NCI-H460 (cell line): ENCODE results near the gene BBS4. TPM values are rescaled to one million over a fixed set of nuclear protein-coding genes. Genes with fewer than 3 reads are reported as not detected.
"Not testable (repeated sequence)": the region's sequence is repeated elsewhere in the genome, so short reads cannot be mapped to it uniquely, and the experiment has no call there.

Experiments
- DNase-seq: peaks from one replicate; pipeline ENCODE4 v3.0.0-alpha.2; 2016; ENCODE audit warnings: low read depth; ENCODE audit errors: extremely low read depth
- total RNA-seq: library from RNA; depleted of rRNA; stranded (reverse); fragments of >200 nt; shearing (Covaris generic); gene quantifications from 2 replicates; pipeline ENCODE4 v1.2.3, GENCODE V29; 2014

Gene BBS4
- total RNA-seq, 1 experiment from 2014 or later: 24.8 TPM

DNA sequence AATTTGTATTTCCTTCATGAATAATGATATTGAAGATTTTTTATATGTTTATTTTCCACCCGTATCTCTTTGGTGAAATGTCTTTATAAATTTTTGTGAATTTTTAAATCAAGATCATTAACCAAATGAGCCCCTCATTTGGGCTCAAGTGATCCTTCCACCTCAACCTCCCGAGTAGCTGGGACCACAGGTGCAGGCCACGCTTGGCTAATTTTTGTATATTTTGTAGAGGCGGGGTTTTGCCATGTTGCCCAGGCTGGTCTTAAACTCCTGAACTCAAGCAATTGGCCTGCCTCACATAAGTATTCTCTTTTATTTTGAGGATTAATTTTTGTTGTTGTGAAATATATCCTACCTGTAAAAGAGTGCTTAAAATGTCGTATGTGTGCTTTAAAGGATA is 4.9 kb downstream of the BBS4 start:
- no peak for DNase-seq

GRCh38 chr15:72698938-72699337 is 12.9 kb downstream of the BBS4 start:
- no peak for DNase-seq

GRCh38 chr15:72700076-72700475 is 14.1 kb downstream of the BBS4 start:
- DNase-seq: no peak

DNA sequence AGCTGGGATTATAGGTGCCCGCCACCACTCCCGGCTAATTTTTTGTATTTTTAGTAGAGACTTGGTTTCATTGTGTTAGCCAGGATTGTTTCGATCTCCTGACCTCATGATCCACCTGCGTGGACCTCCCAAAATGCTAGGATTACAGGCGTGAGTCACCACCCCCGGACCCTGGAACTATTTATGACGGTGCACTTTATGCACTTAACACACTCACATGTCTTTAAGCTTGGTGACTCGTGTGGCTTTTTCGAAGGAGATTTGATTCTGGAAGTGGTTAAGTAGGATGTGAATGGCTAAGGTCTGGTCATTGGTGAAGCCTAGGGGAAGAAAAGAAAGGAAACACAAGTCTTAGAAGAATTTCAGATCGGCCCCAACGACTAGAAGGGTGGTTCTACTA is 20.3 kb downstream of the BBS4 start:
- no peak for DNase-seq

DNA sequence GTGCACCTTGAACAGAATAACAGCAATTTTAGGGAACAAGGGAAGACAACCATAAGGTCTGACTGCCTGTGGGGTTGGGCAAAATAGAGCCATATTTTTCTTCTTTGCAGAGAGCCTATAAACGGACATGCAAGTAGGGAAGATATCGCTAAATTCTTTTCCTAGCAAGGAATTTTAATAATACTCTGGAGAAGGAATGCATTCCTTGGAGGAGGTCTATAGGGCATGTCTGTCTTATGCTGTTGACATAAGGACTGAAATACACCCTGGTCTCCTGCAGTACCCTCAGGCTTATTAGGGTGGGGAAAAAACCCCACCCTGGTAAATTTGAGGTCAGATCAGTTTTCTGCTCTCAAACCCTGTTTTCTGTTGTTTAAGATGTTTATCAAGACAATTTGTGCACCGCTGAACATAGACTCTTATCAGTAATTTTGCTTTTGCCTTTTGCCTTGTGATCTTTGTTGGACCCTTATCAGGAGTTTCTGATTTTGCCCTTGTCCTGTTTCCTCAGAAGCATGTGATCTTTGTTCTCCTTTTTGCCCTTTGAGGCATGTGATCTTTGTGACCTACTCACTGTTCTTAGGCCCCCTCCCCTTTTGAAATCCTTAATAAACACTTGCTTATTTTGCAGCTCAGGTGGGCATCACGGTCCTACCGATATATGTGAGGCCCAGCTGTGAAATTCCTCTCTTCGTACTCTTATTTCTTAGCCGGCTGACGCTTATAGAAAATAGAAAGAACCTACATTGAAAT is 22.7 kb downstream of the BBS4 start:
- not testable (repeated sequence) for DNase-seq

DNA sequence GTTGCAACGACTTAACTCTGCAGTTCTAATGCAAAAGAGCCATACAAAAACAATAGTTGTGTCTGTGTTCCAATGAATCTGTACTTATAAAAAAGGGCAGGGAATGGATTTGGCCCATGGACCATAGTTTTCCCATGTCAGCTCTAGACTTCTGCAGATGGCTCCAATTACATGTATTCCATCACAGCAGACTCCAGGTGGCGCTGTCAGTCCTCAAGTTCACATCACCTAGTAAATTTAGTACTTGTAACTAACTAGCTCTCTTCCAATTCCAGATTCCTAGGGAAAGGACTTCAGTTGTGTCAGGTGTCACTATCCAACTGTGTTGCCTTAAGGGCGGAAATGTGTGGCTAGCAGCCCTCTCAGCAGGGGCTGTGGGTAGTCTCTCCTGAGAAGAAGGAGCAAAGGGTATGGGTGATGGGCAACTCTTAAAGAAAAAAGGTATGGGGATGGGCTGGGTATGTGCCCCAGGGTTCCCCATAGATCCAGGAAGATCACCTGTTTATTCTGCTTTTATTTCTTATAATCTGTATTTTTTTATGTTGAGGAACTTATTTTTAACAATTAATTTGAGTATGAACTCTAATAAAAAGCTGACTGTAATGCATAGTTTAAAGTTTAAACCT is 36.2 kb downstream of the BBS4 start:
- DNase-seq: peak; percentile 52

- DNase-seq: no peak
Measured at GRCh38 chr15:72724028-72724427, 38.0 kb downstream of the BBS4 start.

DNA sequence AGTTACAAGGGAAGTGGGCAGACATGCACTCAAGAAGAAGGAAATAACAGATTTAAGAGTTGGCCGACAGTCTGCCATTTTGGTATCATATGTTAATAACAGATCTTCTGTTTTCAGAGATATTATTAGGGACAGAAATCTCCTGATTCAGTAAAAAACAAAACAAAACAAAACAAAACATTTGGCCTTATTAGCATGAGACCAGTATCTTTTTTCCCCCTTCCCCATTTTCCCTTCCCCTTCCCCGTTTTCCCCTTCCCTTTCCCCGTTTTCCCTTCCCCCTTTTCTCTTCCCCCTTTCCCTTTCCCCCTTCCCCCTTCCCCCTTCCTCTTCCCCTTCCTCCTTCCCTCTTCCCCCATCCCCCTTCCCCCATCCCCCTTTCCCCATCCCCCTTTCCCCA is 39.4 kb downstream of the BBS4 start:
- DNase-seq: no peak

- not testable (repeated sequence) for DNase-seq
Measured at GRCh38 chr15:72725851-72726250, 39.8 kb downstream of the BBS4 start.

DNA sequence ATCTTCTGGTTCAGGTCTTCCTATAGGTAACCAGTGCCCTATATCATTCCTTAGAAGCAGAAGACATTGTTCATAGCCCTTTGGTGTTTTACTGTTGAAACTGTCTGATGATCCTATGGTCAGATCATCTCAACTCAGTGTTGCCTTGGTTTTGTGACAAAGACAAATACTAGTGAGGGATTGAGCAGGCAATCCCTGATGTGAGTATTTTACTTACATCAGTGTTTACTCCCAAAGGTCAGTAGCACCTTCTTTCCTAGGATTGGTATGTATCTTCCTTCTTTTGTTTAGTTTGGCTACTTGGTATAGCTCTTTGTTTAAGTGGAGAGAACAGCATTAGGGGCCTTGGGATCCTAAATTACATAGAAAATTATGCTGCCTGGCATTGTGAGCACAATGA is 41.1 kb downstream of the BBS4 start:
- DNase-seq: no peak

DNA sequence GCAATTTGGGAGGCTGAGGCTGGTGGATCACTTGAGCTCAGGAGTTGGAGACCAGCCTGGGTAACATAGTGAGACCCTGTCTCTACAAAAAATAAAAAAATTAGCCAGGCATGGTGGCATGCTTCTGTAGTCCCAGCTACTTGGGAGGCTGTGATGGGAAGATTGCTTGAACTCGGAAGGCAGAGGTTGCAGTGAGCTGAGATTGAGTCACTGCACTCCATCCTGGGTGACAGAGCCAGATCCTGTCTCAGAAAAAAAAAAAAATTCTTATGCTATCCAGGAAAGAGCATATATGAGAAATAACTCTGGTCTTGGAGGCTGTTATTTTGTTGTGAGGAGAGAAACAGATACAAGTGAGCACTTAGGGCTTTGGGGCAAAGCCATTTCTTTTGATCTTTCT is 42.2 kb downstream of the BBS4 start:
- not testable (repeated sequence) for DNase-seq

- no peak for DNase-seq
Measured at GRCh38 chr15:72728821-72729220, 42.8 kb downstream of the BBS4 start.

DNA sequence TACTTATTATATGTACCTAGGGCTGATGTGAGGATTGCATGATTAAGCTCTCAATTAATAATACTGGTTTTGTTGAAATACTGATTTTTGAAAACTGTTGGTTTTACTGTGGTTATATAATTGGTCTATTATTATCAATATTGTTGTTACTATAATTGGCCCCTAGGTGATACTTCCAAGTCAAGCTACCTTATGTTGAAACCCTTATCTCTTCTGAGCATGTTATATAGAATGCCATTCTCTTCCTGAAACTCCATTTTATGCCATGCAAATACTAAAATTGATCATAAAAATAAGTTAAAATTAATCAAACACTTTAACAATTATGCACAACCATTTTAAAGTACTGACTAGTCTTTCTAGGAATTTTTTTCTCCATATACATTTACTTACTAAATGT is 46.1 kb downstream of the BBS4 start:
- DNase-seq: no peak

DNA sequence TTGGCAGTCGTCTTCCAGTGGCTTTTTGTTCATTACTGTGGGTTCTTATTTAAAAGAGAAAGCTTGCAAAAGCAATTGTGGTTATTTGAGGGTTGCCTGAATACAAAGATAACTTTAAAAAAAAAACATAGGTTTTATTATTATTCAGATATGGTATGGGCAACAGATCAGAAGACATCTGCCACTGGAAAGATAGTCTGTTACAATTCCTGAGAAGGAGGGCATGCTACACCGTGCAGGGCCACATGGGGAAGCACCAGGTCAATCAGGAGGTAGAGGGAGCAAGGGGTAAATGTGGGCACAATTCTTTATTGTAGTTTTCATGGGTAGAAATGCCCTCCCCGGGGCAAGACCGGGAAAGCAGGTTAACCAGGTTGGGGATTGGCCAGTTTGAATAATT is 46.5 kb downstream of the BBS4 start:
- no peak for DNase-seq

DNA sequence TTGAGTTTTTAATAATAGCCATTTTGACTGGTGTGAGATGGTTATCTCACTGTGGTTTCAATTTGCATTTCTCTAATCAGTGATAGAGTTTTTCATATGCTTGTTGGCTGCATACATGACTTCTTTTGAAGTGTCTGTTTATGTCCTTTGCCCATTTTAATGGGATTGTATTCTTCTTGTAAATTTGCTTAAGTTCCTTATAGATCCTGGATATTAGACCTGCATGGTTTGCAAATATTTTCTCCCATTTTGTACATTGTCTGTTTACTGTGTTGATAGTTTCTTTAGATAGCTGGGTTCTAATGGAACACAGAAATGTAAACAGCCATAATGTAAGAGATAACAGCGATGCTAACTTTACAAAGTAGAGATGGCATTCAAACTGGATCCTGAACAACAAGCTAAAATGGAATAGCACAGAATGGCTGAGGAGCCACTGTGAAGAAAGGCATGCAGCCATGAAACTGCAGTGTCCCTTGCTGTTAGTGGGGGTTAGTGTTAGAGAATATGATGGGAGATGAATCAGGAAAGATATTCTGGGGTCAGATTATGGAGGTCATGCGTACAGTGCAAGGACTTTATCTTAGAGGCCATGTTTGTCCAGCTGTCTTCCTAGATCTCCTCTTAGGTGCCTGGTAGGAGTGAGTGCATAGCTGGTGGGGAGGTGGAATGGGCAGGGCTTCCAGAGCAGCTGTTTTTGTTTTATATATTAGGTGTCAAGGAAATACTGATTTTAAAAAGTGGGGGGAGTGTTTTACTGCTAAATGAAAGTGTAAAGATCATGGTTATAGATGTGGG is 48.1 kb downstream of the BBS4 start:
- DNase-seq: no peak

DNA sequence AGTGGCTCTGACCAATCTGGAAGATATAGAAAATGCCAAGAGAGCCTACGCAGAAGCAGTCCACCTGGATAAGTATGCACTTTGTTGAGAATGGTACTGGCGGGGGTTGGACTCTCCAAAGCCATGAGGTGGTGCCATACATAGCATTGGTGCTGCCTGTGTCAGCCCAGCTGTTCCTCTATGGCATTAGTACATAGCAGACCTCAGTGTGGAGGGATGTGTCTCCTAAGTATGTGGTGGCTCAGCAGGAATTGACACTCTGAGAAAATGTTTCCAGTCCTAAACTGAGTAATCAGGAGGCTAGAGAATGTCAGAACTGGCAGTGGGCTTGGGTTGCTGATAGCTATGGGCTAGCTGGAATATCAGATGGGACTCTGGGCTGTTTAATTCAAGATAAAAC is 49.1 kb downstream of the BBS4 start:
- DNase-seq: no peak

- DNase-seq: no peak
Measured at GRCh38 chr15:72737061-72737460, 51.1 kb downstream of the BBS4 start.

DNA sequence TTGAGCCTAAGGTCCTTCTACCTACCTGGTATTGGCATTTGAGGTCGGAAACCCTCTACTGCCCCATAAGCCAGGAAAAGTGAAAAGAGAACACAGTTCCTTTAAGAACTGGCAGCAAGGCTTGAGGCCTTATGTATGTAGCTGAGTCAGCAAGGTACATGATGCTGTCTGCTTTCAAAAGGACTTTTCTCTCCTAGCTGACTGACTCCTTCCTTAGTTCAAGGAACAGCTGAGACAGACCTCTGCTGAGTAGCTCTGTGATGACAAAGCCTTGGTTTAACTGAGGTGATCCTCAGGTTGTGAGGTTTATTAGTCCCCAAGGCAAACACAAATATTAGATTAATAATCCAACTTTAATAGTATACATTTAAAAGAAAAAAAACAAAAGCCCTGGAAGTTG is 51.7 kb downstream of the BBS4 start:
- DNase-seq: no peak

- DNase-seq: no peak
Measured at GRCh38 chr15:72740219-72740618, 54.2 kb downstream of the BBS4 start.

DNA sequence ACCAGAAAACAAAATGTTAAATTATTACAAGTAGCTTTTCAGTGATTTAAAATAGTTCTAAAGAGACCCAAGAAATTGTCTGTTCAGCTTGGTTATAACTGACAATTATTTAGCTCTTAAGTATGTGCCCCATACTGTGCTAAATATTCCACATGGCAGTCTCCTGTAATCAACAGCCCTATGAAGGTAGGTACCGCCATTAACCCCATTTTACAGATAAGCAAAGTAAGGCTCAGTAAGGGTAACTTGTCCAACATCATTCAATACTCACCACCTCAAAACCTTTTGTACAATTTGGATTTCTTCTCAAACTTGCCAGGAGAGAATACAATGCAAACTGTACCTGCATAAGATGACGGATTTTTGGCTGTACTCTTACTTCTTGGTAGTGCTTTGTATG is 63.7 kb downstream of the BBS4 start:
- no peak for DNase-seq

- no peak for DNase-seq
Measured at GRCh38 chr15:72751751-72752455, 65.9 kb downstream of the BBS4 start.
